ENCODE measurements around the gene STARD10. TPM values are rescaled to one million over a fixed set of nuclear protein-coding genes. Genes with fewer than 3 reads are reported as not detected.

STARD10 gene
- total and polyA plus RNA-seq, 2 experiments from 2014 or later = 16.6 to 20.5 TPM

DNA sequence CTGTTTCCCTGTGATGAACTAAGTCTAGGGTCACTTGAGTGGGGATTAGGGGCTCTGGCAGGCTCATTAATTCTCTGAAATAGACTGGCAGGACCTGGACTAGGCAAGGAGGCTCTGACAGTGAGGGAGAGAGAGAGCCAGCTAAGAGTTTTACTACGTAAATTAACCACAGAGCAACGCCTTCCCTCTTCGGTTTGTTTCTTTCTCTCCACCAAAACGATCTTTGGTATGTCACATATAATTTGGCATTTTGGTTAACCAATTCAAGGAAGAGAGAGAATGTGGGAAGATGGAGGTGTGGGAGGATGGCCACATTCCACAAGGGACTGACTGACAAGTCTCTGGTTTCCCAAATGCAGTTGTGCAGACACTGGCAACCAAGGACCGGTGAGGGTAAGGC lies 48.3 kb upstream of the STARD10 start:
- no peak overlapping the region for H3K4me3 Mint-ChIP-seq
- DNase-seq (ENCODE audit: low spot score) = no peak

More for the DNA sequence above, 48.3 kb upstream of the STARD10 start:
- ATAC-seq = no peak
- H3K4me1 Mint-ChIP-seq = peaks cover 8% of the 10 kb centered on the region; the same call in 1 of the 3 replicates
- H3K27ac ChIP-seq (ENCODE audit: low read depth) = no peak overlapping the region
- H3K27me3 ChIP-seq (ENCODE audit: insufficient read depth) = no peaks in the 10 kb centered on the region
- H3K27ac Mint-ChIP-seq = no peak overlapping the region
- no peak overlapping the region for H2AFZ ChIP-seq
- peaks cover 4% of the 10 kb centered on the region; the same call in 1 of the 2 replicates for H3F3A ChIP-seq (replicated peaks; ENCODE audit: low read depth)
- H3K36me3 ChIP-seq (ENCODE audit: insufficient read depth) = no peaks in the 10 kb centered on the region
- no peaks in the 10 kb centered on the region for H3K9me2 ChIP-seq (ENCODE audit: insufficient read depth)
- no peaks in the 10 kb centered on the region for H3K4me1 ChIP-seq (ENCODE audit: insufficient read depth)
- TF ChIP-seq EZH2 (IDR thresholded peaks at IDR 0.05; ENCODE audit: low read depth, unreplicated experiment) = no peak
- TF ChIP-seq, protein P1, sequence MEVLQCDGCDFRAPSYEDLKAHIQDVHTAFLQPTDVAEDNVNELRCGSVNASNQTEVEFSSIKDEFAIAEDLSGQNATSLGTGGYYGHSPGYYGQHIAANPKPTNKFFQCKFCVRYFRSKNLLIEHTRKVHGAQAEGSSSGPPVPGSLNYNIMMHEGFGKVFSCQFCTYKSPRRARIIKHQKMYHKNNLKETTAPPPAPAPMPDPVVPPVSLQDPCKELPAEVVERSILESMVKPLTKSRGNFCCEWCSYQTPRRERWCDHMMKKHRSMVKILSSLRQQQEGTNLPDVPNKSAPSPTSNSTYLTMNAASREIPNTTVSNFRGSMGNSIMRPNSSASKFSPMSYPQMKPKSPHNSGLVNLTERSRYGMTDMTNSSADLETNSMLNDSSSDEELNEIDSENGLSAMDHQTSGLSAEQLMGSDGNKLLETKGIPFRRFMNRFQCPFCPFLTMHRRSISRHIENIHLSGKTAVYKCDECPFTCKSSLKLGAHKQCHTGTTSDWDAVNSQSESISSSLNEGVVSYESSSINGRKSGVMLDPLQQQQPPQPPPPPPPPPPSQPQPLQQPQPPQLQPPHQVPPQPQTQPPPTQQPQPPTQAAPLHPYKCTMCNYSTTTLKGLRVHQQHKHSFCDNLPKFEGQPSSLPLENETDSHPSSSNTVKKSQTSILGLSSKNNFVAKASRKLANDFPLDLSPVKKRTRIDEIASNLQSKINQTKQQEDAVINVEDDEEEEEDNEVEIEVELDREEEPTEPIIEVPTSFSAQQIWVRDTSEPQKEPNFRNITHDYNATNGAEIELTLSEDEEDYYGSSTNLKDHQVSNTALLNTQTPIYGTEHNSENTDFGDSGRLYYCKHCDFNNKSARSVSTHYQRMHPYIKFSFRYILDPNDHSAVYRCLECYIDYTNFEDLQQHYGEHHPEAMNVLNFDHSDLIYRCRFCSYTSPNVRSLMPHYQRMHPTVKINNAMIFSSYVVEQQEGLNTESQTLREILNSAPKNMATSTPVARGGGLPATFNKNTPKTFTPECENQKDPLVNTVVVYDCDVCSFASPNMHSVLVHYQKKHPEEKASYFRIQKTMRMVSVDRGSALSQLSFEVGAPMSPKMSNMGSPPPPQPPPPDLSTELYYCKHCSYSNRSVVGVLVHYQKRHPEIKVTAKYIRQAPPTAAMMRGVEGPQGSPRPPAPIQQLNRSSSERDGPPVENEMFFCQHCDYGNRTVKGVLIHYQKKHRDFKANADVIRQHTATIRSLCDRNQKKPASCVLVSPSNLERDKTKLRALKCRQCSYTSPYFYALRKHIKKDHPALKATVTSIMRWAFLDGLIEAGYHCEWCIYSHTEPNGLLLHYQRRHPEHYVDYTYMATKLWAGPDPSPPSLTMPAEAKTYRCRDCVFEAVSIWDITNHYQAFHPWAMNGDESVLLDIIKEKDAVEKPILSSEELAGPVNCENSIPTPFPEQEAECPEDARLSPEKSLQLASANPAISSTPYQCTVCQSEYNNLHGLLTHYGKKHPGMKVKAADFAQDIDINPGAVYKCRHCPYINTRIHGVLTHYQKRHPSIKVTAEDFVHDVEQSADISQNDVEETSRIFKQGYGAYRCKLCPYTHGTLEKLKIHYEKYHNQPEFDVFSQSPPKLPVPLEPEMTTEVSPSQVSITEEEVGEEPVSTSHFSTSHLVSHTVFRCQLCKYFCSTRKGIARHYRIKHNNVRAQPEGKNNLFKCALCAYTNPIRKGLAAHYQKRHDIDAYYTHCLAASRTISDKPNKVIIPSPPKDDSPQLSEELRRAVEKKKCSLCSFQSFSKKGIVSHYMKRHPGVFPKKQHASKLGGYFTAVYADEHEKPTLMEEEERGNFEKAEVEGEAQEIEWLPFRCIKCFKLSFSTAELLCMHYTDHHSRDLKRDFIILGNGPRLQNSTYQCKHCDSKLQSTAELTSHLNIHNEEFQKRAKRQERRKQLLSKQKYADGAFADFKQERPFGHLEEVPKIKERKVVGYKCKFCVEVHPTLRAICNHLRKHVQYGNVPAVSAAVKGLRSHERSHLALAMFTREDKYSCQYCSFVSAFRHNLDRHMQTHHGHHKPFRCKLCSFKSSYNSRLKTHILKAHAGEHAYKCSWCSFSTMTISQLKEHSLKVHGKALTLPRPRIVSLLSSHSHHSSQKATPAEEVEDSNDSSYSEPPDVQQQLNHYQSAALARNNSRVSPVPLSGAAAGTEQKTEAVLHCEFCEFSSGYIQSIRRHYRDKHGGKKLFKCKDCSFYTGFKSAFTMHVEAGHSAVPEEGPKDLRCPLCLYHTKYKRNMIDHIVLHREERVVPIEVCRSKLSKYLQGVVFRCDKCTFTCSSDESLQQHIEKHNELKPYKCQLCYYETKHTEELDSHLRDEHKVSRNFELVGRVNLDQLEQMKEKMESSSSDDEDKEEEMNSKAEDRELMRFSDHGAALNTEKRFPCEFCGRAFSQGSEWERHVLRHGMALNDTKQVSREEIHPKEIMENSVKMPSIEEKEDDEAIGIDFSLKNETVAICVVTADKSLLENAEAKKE (CRISPR knock-in tag; IDR thresholded peaks at IDR 0.05) = no peak
- no peak for TF ChIP-seq EZH2phosphoT487 (IDR thresholded peaks at IDR 0.05; ENCODE audit: unreplicated experiment)
- TF ChIP-seq, protein P2, sequence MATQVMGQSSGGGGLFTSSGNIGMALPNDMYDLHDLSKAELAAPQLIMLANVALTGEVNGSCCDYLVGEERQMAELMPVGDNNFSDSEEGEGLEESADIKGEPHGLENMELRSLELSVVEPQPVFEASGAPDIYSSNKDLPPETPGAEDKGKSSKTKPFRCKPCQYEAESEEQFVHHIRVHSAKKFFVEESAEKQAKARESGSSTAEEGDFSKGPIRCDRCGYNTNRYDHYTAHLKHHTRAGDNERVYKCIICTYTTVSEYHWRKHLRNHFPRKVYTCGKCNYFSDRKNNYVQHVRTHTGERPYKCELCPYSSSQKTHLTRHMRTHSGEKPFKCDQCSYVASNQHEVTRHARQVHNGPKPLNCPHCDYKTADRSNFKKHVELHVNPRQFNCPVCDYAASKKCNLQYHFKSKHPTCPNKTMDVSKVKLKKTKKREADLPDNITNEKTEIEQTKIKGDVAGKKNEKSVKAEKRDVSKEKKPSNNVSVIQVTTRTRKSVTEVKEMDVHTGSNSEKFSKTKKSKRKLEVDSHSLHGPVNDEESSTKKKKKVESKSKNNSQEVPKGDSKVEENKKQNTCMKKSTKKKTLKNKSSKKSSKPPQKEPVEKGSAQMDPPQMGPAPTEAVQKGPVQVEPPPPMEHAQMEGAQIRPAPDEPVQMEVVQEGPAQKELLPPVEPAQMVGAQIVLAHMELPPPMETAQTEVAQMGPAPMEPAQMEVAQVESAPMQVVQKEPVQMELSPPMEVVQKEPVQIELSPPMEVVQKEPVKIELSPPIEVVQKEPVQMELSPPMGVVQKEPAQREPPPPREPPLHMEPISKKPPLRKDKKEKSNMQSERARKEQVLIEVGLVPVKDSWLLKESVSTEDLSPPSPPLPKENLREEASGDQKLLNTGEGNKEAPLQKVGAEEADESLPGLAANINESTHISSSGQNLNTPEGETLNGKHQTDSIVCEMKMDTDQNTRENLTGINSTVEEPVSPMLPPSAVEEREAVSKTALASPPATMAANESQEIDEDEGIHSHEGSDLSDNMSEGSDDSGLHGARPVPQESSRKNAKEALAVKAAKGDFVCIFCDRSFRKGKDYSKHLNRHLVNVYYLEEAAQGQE (IDR thresholded peaks at IDR 0.05; ENCODE audit: unreplicated experiment) = no peak
- TF ChIP-seq STAT1 (IDR thresholded peaks at IDR 0.05; ENCODE audit: unreplicated experiment) = no peak
- TF ChIP-seq NANOG (IDR thresholded peaks at IDR 0.05; ENCODE audit: borderline replicate concordance) = no peak
- no peak for TF ChIP-seq ZNF331 (CRISPR knock-in tag; IDR thresholded peaks at IDR 0.05; ENCODE audit: low read depth)
- no peak for TF ChIP-seq JUNB (IDR thresholded peaks at IDR 0.05; ENCODE audit: unreplicated experiment)
- TF ChIP-seq POLR2AphosphoS5 (IDR thresholded peaks at IDR 0.05; ENCODE audit: low read depth) = no peak
- TF ChIP-seq CREB1 (CRISPR knock-in tag; IDR thresholded peaks at IDR 0.05; ENCODE audit: low read depth) = no peak
- no peak for TF ChIP-seq ETS1 (IDR thresholded peaks at IDR 0.05)
- TF ChIP-seq ZNF114 (CRISPR knock-in tag; IDR thresholded peaks at IDR 0.05) = no peak
- TF ChIP-seq CTCF (conservative IDR thresholded peaks at IDR 0.05; ENCODE audit: low read depth in 2 of 2) = no peak
- H3K4me2 ChIP-seq = no peak overlapping the region
- H3K4me3 ChIP-seq = no peak overlapping the region
- H4K20me1 ChIP-seq (replicated peaks; ENCODE audit: insufficient read depth) = no peaks in the 10 kb centered on the region; the same call in 1 of the 2 replicates
- no peaks in the 10 kb centered on the region for H3K36me3 Mint-ChIP-seq (ENCODE audit: low read depth)
- no peaks in the 10 kb centered on the region for H3K9me3 Mint-ChIP-seq
- no peaks in the 10 kb centered on the region for H3K79me2 ChIP-seq (replicated peaks; ENCODE audit: insufficient read depth)
- no peaks in the 10 kb centered on the region for H3K27me3 Mint-ChIP-seq (ENCODE audit: insufficient read depth, low read depth, poor library complexity)

Data from GM23338 (cell line).